GM12878 (cell line): Measurements from ENCODE around the gene ELL. TPM values are rescaled to one million over a fixed set of nuclear protein-coding genes. Genes with fewer than 3 reads are reported as not detected.

Experiments used
- BHLHE40 ChIP-seq, 2 experiments: fragments of 450-650 bp in 1 of 2; IDR thresholded peaks; 2 replicates each; pipeline ENCODE4 v1.6.1; 2011 to 2017; ENCODE audit warnings: low read depth in 2 of 2, borderline replicate concordance in 1 of 2, improper control_type of control experiment in 1 of 2, low read length in 1 of 2, mild to moderate bottlenecking in 1 of 2
- CHD2 ChIP-seq: IDR thresholded peaks from 2 replicates; pipeline ENCODE4 v1.6.1; 2011; ENCODE audit warnings: low read depth, low read length, improper control_type of control experiment, borderline replicate concordance
- EED ChIP-seq: sonication (generic); IDR thresholded peaks from 2 replicates; pipeline ENCODE4 v1.6.1; 2016; ENCODE audit warnings: antibody characterized with exemption, low read depth
- EGR1 ChIP-seq, 2 experiments: IDR thresholded peaks; 1 replicate in 1 of 2; 2 replicates in 1 of 2; pipeline ENCODE4 v1.6.1; 2011 to 2012; ENCODE audit warnings: low read depth in 2 of 2, low read length in 2 of 2, borderline replicate concordance in 1 of 2, mild to moderate bottlenecking in 1 of 2, moderate library complexity in 1 of 2
- IKZF1 ChIP-seq: fragments of 450-650 bp; conservative IDR thresholded peaks from 2 replicates; pipeline ENCODE4 v1.6.1; 2017; ENCODE audit warnings: antibody characterized with exemption, mild to moderate bottlenecking
- IKZF2 ChIP-seq, 2 experiments: fragments of 450-650 bp; IDR thresholded peaks; 2 replicates each; pipeline ENCODE4 v1.6.1; 2017; ENCODE audit warnings: mild to moderate bottlenecking in 2 of 2, moderate library complexity in 2 of 2
- MAX ChIP-seq: IDR thresholded peaks from 2 replicates; pipeline ENCODE4 v1.6.1; 2012; ENCODE audit warnings: low read depth, low read length, improper control_type of control experiment
- MEF2A ChIP-seq: IDR thresholded peaks from 2 replicates; pipeline ENCODE4 v1.6.1; 2011; ENCODE audit warnings: low read depth, mild to moderate bottlenecking, low read length, moderate library complexity; ENCODE audit not compliant: insufficient read depth
- NBN ChIP-seq: fragments of 450-650 bp; IDR thresholded peaks from 2 replicates; pipeline ENCODE4 v1.6.1; 2016
- NFYA ChIP-seq: IDR thresholded peaks from 2 replicates; pipeline ENCODE4 v1.6.1; 2011; ENCODE audit warnings: low read depth, mild to moderate bottlenecking, low read length, improper control_type of control experiment, borderline replicate concordance
- PBX3 ChIP-seq: IDR thresholded peaks from 2 replicates; pipeline ENCODE4 v1.6.1; 2011; ENCODE audit warnings: mild to moderate bottlenecking, low read depth, low read length, moderate library complexity; ENCODE audit not compliant: insufficient replicate concordance
- PKNOX1 ChIP-seq: fragments of 450-650 bp; IDR thresholded peaks from 2 replicates; pipeline ENCODE4 v1.6.1; 2016; ENCODE audit warnings: mild to moderate bottlenecking
- POU2F2 ChIP-seq: IDR thresholded peaks from 3 replicates; pipeline ENCODE4 v1.6.1; 2011; ENCODE audit warnings: low read depth, mild to moderate bottlenecking, low read length, borderline replicate concordance
- SMARCA5 ChIP-seq: fragments of 450-650 bp; IDR thresholded peaks from 2 replicates; pipeline ENCODE4 v1.6.1; 2017; ENCODE audit warnings: mild to moderate bottlenecking
- SMC3 ChIP-seq: IDR thresholded peaks from 2 replicates; pipeline ENCODE4 v1.6.1; 2011; ENCODE audit warnings: low read length, improper control_type of control experiment, borderline replicate concordance
- SREBF2 ChIP-seq: IDR thresholded peaks from 2 replicates; pipeline ENCODE4 v1.6.1; 2012; ENCODE audit warnings: mild to moderate bottlenecking, low read length
- SRF ChIP-seq, 2 experiments: IDR thresholded peaks; 2 replicates each; pipeline ENCODE4 v1.6.1; 2011; ENCODE audit warnings: low read depth in 2 of 2, low read length in 2 of 2, mild to moderate bottlenecking in 1 of 2, moderate library complexity in 1 of 2
- TAF1 ChIP-seq: IDR thresholded peaks from 2 replicates; pipeline ENCODE4 v1.6.1; 2011; ENCODE audit warnings: mild to moderate bottlenecking, low read depth, low read length, borderline replicate concordance
- TCF12 ChIP-seq: IDR thresholded peaks from 2 replicates; pipeline ENCODE4 v1.6.1; 2011; ENCODE audit warnings: low read depth, mild to moderate bottlenecking, low read length
- YY1 ChIP-seq: IDR thresholded peaks from 2 replicates; pipeline ENCODE4 v1.6.1; 2011; ENCODE audit warnings: low read depth, mild to moderate bottlenecking, low read length
- ZSCAN29 ChIP-seq: fragments of 450-650 bp; IDR thresholded peaks from 2 replicates; pipeline ENCODE4 v1.6.1; 2017; ENCODE audit warnings: mild to moderate bottlenecking, moderate library complexity
- polyA plus RNA-seq, 11 experiments: library from polyadenylated mRNA; depleted of rRNA in 4 of 11; unstranded in 6 of 11; stranded (reverse) in 5 of 11; fragments of >200 nt; fragmentation: Nextera tagmentation in 4 of 11; fragmentation: Illumina TruSeq in 1 of 11; extraction: Ambion mirVana in 4 of 11; extraction: Trizol in 1 of 11; gene quantifications; 1 replicate in 1 of 11; 2 replicates in 10 of 11; pipeline versions ENCODE4 v1.2.1 to v1.2.3, GENCODE V29; 2011 to 2016; ENCODE audit warnings: inconsistent platforms in 2 of 11, missing spikeins in 2 of 11, low read depth in 1 of 11
- total RNA-seq, 4 experiments: library from RNA; depleted of rRNA in 3 of 4; stranded (reverse); fragments of >200 nt in 3 of 4; fragmentation: Illumina TruSeq in 1 of 4; extraction: Trizol in 1 of 4; gene quantifications; 2 replicates each; pipeline versions ENCODE4 v1.2.1 to v1.2.3, GENCODE V29; 2013 to 2021

ELL gene
- total and polyA plus RNA-seq, 10 of the 15 experiments (the other 5 are each of a cell fraction or from before 2014, with no cell fraction given): 0.91 to 25.0 (median 9.1) TPM

- peak in 1 of 2 experiments; percentile 33; a peak in 1 of 3 replicates for TF ChIP-seq EGR1 (IDR thresholded peaks at IDR 0.05; ENCODE audit: borderline replicate concordance in 1 of 2, low read depth in 2 of 2, low read length in 2 of 2)
- TF ChIP-seq SRF (IDR thresholded peaks at IDR 0.05; ENCODE audit: low read depth in 2 of 2, low read length in 2 of 2): no peak
- no peak for TF ChIP-seq TAF1
- peak; percentile 32; the same call in 1 of the 2 replicates for TF ChIP-seq EED
- peak; percentile 40; the same call in 1 of the 2 replicates for TF ChIP-seq NBN
- TF ChIP-seq NFYA: no peak
- no peak for TF ChIP-seq PKNOX1
- 0 out of 2 replicates have a peak, but pooled peaks have one; percentile 10 for TF ChIP-seq YY1
- TF ChIP-seq ZSCAN29: no peak
- TF ChIP-seq IKZF2 (IDR thresholded peaks at IDR 0.05): peak; percentile 70 to 78
- 0 out of 4 replicates have a peak, but pooled peaks of 1 of the 2 experiments have one; percentile 51 for TF ChIP-seq BHLHE40 (IDR thresholded peaks at IDR 0.05; ENCODE audit: borderline replicate concordance in 1 of 2, low read depth in 2 of 2, low read length in 1 of 2)
- TF ChIP-seq MEF2A: no peak
- TF ChIP-seq SMARCA5: peak; percentile 84
- TF ChIP-seq TCF12: peak; percentile 83
- no peak for TF ChIP-seq CHD2
- 0 out of 2 replicates have a peak, but pooled peaks have one; percentile 25 for TF ChIP-seq MAX
- TF ChIP-seq SMC3: peak; percentile 49
- no peak for TF ChIP-seq POU2F2
- peak; percentile 72; the same call in 1 of the 2 replicates for TF ChIP-seq IKZF1
- no peak for TF ChIP-seq SREBF2
- peak; percentile 44 for TF ChIP-seq PBX3
These were observed 1.7 kb downstream of the ELL start (continued) for GRCh38 chr19:18519962-18520847.
